Measurements from ENCODE around the gene ZSCAN5A.
"Not testable (repeated sequence)": the region's sequence is repeated elsewhere in the genome, so short reads cannot be mapped to it uniquely, and the experiment has no call there.

The ZSCAN5A gene

DNA sequence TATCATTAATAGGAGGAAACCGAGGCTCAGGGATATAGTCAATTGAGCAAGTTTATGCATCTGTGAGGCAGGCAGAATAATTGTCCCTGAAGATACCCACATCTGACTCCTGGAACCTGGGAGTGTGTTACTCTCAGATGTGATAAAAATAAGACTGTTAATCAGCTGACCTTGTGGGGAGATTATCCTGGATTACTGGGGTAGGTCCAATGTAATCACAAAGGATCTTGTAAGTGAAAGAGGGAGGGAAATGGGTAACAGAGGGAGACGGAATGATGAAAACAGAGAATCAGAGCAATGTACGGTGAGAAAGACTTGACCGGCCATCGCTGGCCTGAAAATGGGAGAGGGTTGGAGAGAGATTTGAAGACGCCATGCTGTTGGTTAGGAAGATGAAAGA is 45.3 kb downstream of the ZSCAN5A start:
- DNase-seq, result no peak

GRCh38 chr19:56266051-56266450 is 48.6 kb downstream of the ZSCAN5A start:
- no peak for DNase-seq

DNA sequence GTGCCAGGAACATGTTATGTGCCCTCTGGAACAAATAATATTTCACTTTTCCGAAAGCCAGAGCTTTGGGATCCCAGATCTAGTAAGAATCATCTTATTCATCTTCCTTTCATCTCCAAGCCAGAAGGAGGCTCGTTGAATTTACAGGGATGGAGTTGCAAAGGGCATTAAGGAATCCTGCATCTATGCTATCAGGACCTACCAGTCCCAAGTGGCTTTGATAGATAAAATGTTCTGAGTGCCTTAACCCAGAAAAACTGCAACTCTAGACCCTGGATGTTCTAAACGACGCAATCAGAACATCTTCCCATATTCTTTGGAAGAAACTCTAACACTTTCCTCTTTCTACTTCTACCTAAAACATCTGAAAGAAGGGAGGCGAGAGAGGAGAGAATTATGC is 51.3 kb downstream of the ZSCAN5A start:
- no peak for DNase-seq

GRCh38 chr19:56261932-56262331 is 52.7 kb downstream of the ZSCAN5A start:
- not testable (repeated sequence) for DNase-seq

DNA sequence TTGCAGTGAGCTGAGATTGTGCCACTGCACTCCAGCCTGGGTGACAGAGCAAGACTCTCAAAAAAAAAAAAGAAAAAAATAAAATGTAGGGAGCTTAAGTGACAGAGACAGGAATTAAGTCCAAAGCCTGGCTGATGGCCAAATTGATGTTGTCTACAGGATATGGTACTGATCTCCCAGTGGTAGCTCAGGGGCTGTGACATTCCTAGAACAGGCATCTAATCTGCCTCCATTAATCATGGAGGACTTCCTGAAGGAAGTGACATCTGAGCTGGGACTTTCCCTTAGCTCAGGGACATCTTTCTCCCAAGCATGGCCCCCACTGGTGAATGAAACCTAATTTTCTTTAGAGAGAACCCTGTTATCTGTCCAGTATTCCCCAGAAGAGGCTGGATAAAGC is 53.5 kb downstream of the ZSCAN5A start:
- DNase-seq, result no peak

GRCh38 chr19:56258272-56258671 is 56.4 kb downstream of the ZSCAN5A start:
- DNase-seq, result no peak

DNA sequence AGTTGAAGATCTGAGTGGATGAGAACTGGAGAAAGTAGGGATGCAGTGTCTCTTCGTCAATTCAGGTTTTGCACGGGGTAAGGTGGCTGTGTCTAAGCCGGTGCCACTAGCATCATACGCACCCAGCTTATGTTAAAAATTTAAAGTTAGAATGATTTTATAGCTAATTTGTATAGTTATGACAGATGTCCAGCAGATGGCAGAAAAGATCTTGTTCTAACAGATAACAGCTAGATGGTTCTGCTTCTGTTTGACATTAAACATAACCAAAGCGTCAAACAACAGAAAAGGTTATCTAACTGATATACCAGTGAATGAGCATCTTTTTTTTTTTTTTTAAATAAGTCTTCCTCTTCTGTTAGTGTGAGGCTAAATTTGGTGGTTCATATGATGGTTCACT is 60.9 kb downstream of the ZSCAN5A start:
- DNase-seq, result no peak

- peak; percentile 33 for DNase-seq
Measured at GRCh38 chr19:56252699-56253422, 61.8 kb downstream of the ZSCAN5A start.

GRCh38 chr19:56248736-56249338 is 65.8 kb downstream of the ZSCAN5A start:
- DNase-seq, result not testable (repeated sequence)

GRCh38 chr19:56245764-56246163 is 68.9 kb downstream of the ZSCAN5A start:
- not testable (repeated sequence) for DNase-seq

DNA sequence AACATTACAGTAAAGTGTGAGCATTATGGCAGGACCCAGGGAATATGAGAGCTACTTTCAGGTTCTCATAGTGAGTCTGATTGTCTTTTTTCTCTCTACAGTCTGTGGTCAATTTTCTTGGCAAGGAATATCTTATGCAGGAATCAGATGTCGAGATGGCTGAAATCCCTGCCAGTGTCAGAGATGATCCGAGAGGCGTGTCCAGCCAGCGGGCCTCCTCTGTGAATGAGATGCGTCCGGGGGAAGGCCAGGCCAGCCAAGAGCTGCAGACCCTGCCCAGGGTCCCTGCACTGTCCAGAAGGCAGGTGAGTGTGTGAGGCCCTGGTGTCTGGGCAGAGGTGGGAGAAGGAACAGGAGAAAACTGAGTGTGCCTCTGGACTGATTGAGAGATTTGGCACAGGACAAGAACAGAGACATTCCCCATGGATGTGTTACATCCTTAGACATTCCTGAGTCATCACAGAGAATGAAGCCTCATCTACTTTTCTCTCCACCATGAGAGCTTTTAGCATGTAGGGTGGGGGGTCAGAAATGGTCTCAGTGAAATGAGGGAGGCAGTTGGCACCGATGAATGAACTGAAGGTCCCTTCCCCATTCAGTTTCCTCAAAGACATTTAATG is 69.4 kb downstream of the ZSCAN5A start:
- DNase-seq, result no peak

- no peak for DNase-seq
Measured at GRCh38 chr19:56223481-56223880, 91.2 kb downstream of the ZSCAN5A start.

DNA sequence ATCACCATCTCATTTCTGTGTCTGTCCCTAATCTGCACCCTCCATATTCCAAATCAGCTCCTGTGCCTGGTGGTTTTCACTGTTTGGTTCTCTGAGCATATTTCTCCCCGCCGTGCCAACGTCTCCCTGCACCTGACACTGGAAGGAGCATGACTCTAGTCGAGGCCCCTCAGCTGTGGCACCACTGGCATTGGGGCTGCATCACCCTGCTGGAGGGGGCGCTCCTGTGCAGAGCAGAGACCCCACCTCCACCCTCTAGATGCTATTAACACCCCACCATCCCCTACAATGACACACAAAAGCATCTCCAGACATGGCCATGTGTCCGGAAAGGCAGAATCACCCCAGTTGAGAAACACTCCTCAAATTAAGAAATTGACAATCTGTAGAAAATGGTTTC is 91.7 kb downstream of the ZSCAN5A start:
- no peak for DNase-seq

GRCh38 chr19:56221851-56222250 is 92.8 kb downstream of the ZSCAN5A start:
- no peak for DNase-seq

- DNase-seq, result not testable (repeated sequence)
Measured at GRCh38 chr19:56221442-56221841, 93.2 kb downstream of the ZSCAN5A start.

GRCh38 chr19:56218961-56219360 is 95.7 kb downstream of the ZSCAN5A start:
- DNase-seq, result no peak

DNA sequence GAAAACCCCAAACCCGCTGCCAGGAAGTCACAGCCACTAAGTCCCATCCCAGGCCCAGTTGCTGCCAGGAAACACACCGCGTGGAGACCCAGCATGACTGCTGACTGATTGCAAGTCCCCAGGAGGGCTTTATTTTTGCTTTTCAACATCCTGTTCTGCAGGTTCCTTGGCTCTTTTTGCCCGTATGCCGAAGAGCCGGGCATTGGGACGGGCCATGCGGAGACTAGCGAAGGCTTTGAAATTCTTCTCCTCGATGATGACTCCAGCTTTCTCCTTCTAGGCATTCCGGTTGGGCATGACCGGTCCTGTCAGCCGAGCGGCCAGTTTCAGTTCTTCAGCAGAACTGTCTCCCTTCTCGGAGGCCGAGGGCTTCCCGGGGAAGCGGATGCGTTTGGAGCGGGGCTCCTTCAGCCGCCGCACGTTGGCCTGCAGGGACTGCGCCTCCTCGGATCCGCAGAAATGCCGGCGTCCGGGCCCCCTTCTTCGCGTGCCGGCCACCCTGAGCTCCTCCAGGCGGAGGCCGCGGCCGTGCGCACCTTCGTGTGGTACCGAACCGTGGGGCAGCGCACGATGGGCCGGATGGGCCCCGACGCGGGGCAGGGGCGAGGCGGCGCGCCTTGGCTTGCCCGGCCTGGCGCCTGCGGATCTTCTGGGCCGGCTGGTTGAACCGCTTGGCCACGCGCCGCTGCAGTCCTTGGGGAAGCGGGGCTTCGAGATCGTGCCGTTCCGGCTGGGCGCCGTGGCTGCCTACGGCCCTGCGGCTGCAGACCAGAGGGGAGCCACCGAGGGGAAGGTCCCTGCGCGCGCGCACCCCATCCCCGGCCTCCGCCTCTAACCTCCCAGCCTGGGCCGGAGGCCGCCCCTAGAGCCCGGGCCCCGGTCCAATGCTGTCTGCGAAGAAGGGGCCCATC is 97.3 kb downstream of the ZSCAN5A start:
- DNase-seq, result no peak

DNA sequence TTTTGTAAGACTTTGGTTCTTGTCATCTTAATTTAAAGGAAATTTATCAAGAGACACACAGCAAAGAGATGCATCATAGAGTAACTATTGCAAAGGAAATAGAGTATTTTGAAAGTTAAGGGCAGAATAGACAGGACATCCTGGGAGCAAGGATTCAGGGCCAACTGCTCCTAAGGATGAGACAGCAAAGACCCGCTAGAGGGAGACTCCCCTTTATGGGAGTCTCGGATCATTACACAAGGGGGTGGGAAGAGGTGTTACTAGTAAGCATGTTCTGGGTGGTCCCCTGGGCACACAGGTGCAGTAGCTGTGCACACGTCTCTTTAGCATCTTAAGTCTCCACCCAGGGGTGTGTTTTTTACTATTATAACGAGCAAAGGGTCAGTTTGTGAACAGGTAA is 102.9 kb downstream of the ZSCAN5A start:
- no peak for DNase-seq

DNA sequence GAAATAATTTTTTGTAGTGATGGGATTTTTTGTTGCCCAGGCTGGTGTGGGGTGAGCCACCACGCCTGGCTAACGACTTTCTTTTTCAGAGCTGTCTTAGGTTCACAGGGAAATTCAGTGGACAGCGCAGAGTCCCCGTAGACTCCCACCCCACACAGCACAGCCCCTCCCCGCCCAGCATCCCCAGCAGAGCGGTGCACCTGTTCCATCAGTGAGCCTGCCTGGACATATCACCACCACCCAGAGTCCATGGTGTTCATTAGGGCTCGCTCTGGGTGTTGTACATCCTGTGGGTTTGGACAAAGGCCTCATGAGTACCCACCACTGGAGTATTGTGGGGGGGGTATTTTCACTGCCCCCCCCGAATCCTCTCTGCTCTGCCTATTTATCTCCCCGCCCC is 104.6 kb downstream of the ZSCAN5A start:
- DNase-seq, result not testable (repeated sequence)

DNA sequence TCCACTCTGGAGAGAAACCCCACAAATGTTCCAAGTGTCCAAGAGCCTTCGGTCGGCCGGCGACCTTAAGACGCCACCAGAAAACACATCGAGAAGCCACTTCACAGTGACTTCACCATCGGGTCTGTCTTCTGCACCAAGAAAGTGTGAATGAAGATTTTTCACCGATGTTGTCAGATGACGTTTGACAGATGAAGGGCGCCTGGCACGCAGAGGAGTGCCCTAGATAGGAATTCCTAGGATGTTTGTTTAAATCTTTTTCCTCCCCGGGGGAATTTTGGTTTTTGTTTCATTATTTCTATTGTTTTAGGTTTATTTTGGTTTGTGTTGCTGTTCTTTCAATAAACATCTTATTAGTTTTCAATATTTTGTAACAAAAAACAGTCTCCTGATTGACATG is 105.5 kb downstream of the ZSCAN5A start:
- no peak for DNase-seq

DNA sequence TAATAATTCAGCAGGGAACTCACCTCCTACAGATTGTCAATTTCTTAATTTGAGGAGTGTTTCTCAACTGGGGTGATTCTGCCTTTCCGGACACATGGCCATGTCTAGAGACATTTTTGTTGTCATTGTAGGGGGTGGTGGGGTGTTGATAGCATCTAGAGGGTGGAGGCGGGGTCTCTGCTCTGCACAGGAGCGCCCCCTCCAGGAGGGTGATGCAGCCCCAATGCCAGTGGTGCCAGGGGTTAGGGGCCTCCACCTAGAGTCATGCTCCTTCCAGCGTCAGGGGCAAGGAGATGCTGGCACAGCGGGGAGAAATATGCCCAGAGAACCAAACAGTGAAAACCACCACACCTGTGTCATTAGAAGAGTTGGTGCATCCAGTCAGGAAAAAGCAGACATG is 107.1 kb downstream of the ZSCAN5A start:
- not testable (repeated sequence) for DNase-seq

- no peak for DNase-seq
Measured at GRCh38 chr19:56201973-56202372, 112.7 kb downstream of the ZSCAN5A start, which contains the start of gene ZSCAN5C. Gene ZSCAN5C (plus strand): TSS chr19:56202273. CDS start chr19:56205914, 3,641 bp downstream.

DNA sequence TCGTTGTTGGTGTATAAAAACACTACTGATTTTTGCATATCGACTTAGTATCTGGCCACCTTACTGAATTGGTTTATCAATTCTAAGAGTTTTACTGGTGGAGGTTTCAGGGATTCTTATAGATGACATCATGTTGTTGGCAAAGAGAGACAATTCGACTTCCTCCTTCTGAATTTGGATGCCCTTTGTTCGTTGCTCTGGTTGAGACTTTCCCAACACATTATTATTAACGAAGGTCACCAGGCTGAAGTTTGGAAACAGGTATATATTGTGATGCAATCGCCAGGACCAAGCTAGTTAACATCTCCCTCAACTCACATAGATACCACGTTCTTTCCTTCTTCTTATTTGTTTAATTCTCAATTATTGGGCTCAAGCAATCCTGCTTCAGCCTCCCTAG is 115.0 kb downstream of the ZSCAN5A start:
- DNase-seq, result no peak
